CD14-positive monocyte (primary cell): ENCODE data around the gene TREX2. TPM values are rescaled to one million over a fixed set of nuclear protein-coding genes. Genes with fewer than 3 reads are reported as not detected.

Source experiments
- DNase-seq, 3 donors: peaks; one replicate each; pipeline ENCODE4 v3.0.0-alpha.2; 2011 to 2022
- H2AFZ ChIP-seq: 2 replicates; pipeline ENCODE4 v1.6.0; 2012; ENCODE audit warnings: mild to moderate bottlenecking, low read depth, low read length, inconsistent platforms; ENCODE audit not compliant: insufficient read depth, poor library complexity, severe bottlenecking
- H3K27ac ChIP-seq, 2 donors: 1 replicate in 1 of 2; 2 replicates in 1 of 2; pipeline ENCODE4 v1.5.1; 2012 to 2013; ENCODE audit warnings: low read length in 2 of 2, control low read depth in 1 of 2, inconsistent platforms in 1 of 2, low read depth in 1 of 2, mild to moderate bottlenecking in 1 of 2
- H3K27me3 ChIP-seq, 2 donors: one replicate each; pipeline versions ENCODE4 v1.6.0 to v1.6.1; 2011 to 2013; ENCODE audit warnings: low read length in 2 of 2; ENCODE audit not compliant: control insufficient read depth in 2 of 2, insufficient read depth in 2 of 2
- H3K36me3 ChIP-seq, 2 donors: replicated peaks in 1 of 2; 1 replicate in 1 of 2; 2 replicates in 1 of 2; pipeline versions ENCODE4 v1.5.1 to v1.6.1; 2012 to 2013; ENCODE audit warnings: low read length in 2 of 2, control low read depth in 1 of 2, inconsistent platforms in 1 of 2, mild to moderate bottlenecking in 1 of 2; ENCODE audit not compliant: insufficient read depth in 2 of 2, control insufficient read depth in 1 of 2
- H3K4me1 ChIP-seq, 2 donors: 1 replicate in 1 of 2; 2 replicates in 1 of 2; pipeline versions ENCODE4 v1.5.1 to v1.6.1; 2012 to 2013; ENCODE audit warnings: low read length in 2 of 2, control low read depth in 1 of 2, inconsistent platforms in 1 of 2, mild to moderate bottlenecking in 1 of 2, moderate library complexity in 1 of 2; ENCODE audit not compliant: insufficient read depth in 2 of 2, control insufficient read depth in 1 of 2
- H3K4me2 ChIP-seq: replicated peaks from 2 replicates; pipeline ENCODE3; 2012; ENCODE audit warnings: low read length, moderate library complexity, mild to moderate bottlenecking; ENCODE audit not compliant: poor library complexity, severe bottlenecking; ENCODE audit errors: extremely low read depth
- H3K4me3 ChIP-seq, 3 experiments: fragments of 200-600 bp in 1 of 3; sonication (generic) in 1 of 3; replicated peaks in 1 of 3; 1 replicate in 2 of 3; 2 replicates in 1 of 3; pipeline ENCODE4 v1.5.1; 2011 to 2013; ENCODE audit warnings: low read length in 3 of 3, mild to moderate bottlenecking in 3 of 3, control low read depth in 2 of 3, low read depth in 2 of 3, inconsistent platforms in 1 of 3, moderate library complexity in 1 of 3
- H3K79me2 ChIP-seq: 2 replicates; pipeline ENCODE4 v1.6.0; 2012; ENCODE audit warnings: mild to moderate bottlenecking, control low read depth, inconsistent platforms, low read length, moderate library complexity; ENCODE audit not compliant: insufficient read depth
- H3K9ac ChIP-seq: 2 replicates; pipeline ENCODE4 v1.6.0; 2017; ENCODE audit warnings: low read length, mild to moderate bottlenecking; ENCODE audit not compliant: insufficient read depth, poor library complexity, severe bottlenecking
- H3K9me3 ChIP-seq, 2 donors: replicated peaks in 1 of 2; 1 replicate in 1 of 2; 2 replicates in 1 of 2; pipeline versions ENCODE4 v1.5.1 to v1.6.1; 2012 to 2013; ENCODE audit warnings: low read length in 2 of 2, control low read depth in 1 of 2; ENCODE audit not compliant: control insufficient read depth in 1 of 2, insufficient read depth in 1 of 2
- H4K20me1 ChIP-seq: 2 replicates; pipeline ENCODE4 v1.6.0; 2012; ENCODE audit warnings: mild to moderate bottlenecking, low read length, control low read depth, moderate library complexity; ENCODE audit not compliant: insufficient read depth
- H3K27ac Mint-ChIP-seq, 7 donors: one replicate each; pipeline ENCODE4 v1.8.0; 2020; ENCODE audit warnings: mild to moderate bottlenecking in 7 of 7, mixed read lengths in 7 of 7, moderate library complexity in 6 of 7, inconsistent platforms in 2 of 7
- H3K27me3 Mint-ChIP-seq, 3 donors: one replicate each; pipeline ENCODE4 v1.8.0; 2021 to 2022; ENCODE audit warnings: low read depth in 3 of 3, mild to moderate bottlenecking in 3 of 3, mixed read lengths in 3 of 3, moderate library complexity in 3 of 3, inconsistent platforms in 1 of 3
- H3K36me3 Mint-ChIP-seq, 2 donors: one replicate each; pipeline ENCODE4 v1.8.0; 2020; ENCODE audit warnings: mixed read lengths in 2 of 2, inconsistent platforms in 1 of 2, mild to moderate bottlenecking in 1 of 2
- H3K4me1 Mint-ChIP-seq: one replicate; pipeline ENCODE4 v1.8.0; 2020; ENCODE audit warnings: mild to moderate bottlenecking, mixed read lengths
- H3K4me3 Mint-ChIP-seq, 2 donors: one replicate each; pipeline ENCODE4 v1.8.0; 2020; ENCODE audit warnings: mild to moderate bottlenecking in 2 of 2, mixed read lengths in 2 of 2, moderate library complexity in 1 of 2
- H3K9me3 Mint-ChIP-seq, 7 donors: one replicate each; pipeline ENCODE4 v1.8.0; 2020 to 2022; ENCODE audit warnings: mixed read lengths in 7 of 7, mild to moderate bottlenecking in 6 of 7, moderate library complexity in 6 of 7, inconsistent platforms in 2 of 7
- CTCF ChIP-seq: fragments of 200-600 bp; IDR thresholded peaks from one replicate; pipeline ENCODE4 v1.8.0; 2022; ENCODE audit warnings: antibody characterized with exemption, mild to moderate bottlenecking
- WGBS: methylation state at CpG from one replicate; pipeline ENCODE4 v1.1.5; 2013; ENCODE audit warnings: missing lambda C conversion rate; ENCODE audit not compliant: insufficient coverage; 5-methylcytosine and 5-hydroxymethylcytosine counted together
- intact Hi-C, 2 donors: fragments of 100-400 bp; cut with micrococcal nuclease; formaldehyde crosslinking; loops; one replicate each; pipeline versions ENCODE4 v1.15.0 to v1.15.1; 2023
- polyA plus RNA-seq, 3 donors: library from polyadenylated mRNA; depleted of rRNA in 1 of 3; unstranded in 2 of 3; stranded (reverse) in 1 of 3; fragments of 300-500 nt in 2 of 3; fragments of >200 nt in 1 of 3; fragmentation: Illumina TruSeq in 2 of 3; gene quantifications; 1 replicate in 2 of 3; 2 replicates in 1 of 3; pipeline ENCODE4 v1.2.3, GENCODE V29; 2012 to 2021

TREX2 gene
- polyA plus RNA-seq, 3 donors, result 1.5 TPM; not detected in 2

GRCh38 chrX:153455571-153455970, 9.7 kb upstream of the TREX2 start:
- H3K4me3 ChIP-seq, result no peak overlapping the region
- H4K20me1 ChIP-seq, result no peaks in the 10 kb centered on the region
- intact Hi-C loops, result no loop called here
- no peaks in the 10 kb centered on the region for H3K4me1 Mint-ChIP-seq
- peaks cover 57 to 65% of the 10 kb centered on the region in 2 donors for H3K36me3 ChIP-seq
- no peaks in the 10 kb centered on the region for H3K9me3 Mint-ChIP-seq
- peaks cover 37 to 57% of the 10 kb centered on the region in 2 donors for H3K36me3 Mint-ChIP-seq
- WGBS, result no CpG with 5 or more reads among the region's 16 CpGs
- no peaks in the 10 kb centered on the region for H3K9me3 ChIP-seq
- H3K27me3 Mint-ChIP-seq, result peaks cover 0 to 7% (median 0%) of the 10 kb centered on the region in 3 donors
- TF ChIP-seq CTCF, result no peak
- H3K4me1 ChIP-seq, result no peaks in the 10 kb centered on the region
- H3K9ac ChIP-seq, result no peak overlapping the region
- H3K27ac Mint-ChIP-seq, result no peak overlapping the region
- no peak overlapping the region for H3K4me3 Mint-ChIP-seq
- DNase-seq, result no peak
- no peak overlapping the region for H2AFZ ChIP-seq
- no peaks in the 10 kb centered on the region for H3K79me2 ChIP-seq
- no peak overlapping the region for H3K4me2 ChIP-seq
- no peak overlapping the region for H3K27ac ChIP-seq
- H3K27me3 ChIP-seq, result no peaks in the 10 kb centered on the region

DNA sequence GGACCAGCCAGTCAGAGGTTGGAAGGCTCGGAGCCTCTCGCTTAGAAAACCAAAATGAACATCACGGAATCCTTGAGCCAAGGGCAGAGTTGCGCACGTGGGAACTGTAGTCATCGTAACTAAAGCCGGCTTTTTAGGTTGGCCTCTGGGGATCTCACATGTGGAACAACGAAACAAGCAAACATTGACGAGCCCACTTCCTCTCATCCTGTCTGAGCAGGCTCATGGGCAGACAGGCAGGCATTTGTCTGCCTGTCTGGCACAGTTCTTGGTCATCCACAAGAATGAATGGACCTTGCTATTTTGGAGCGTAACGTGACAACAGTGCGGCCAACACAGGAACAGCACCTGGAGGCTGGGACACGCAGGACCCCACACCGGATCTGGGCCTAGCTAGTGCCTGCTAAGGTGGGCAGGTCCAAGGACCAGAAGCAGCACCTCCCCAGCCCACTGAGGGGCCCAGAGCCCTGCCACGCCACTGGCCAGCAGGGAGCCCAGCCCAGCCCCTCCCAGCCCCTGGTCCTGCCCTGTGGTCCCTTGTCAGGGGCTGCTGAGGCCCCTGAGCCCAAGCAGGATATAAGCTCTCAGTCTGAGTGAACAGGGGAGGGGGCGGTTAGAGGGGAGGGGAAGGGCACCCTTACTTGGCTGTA, 9.2 kb upstream of the TREX2 start:
- Histone ChIP-seq H3K79me2 (no peaks in the 10 kb centered on the region), H3K9ac (no peak overlapping the region), H3K36me3 (peaks cover 55 to 66% of the 10 kb centered on the region in 2 donors), H3K4me2 (no peak overlapping the region), H2AFZ (no peak overlapping the region), H3K27ac (no peak overlapping the region), H3K4me1 (no peaks in the 10 kb centered on the region), H3K9me3 (no peaks in the 10 kb centered on the region), H3K27me3 (no peaks in the 10 kb centered on the region), H4K20me1 (no peaks in the 10 kb centered on the region), H3K4me3 (no peak overlapping the region)
- WGBS, result 96% methylated on average over 14 of the region's 16 CpGs
- Mint-ChIP-seq H3K4me1 (no peaks in the 10 kb centered on the region), H3K36me3 (peaks cover 38 to 55% of the 10 kb centered on the region in 2 donors), H3K27me3 (peaks cover 0 to 10% (median 0%) of the 10 kb centered on the region in 3 donors), H3K27ac (peak overlapping the region in 1 of 7 donors; percentile 40), H3K9me3 (no peaks in the 10 kb centered on the region), H3K4me3 (no peak overlapping the region)
- intact Hi-C loops, result no loop called here
- no peak for TF ChIP-seq CTCF
- no peak for DNase-seq
